ENCODE data around the gene NAA10. TPM values are rescaled to one million over a fixed set of nuclear protein-coding genes. Genes with fewer than 3 reads are reported as not detected.

The NAA10 gene
- total and polyA plus RNA-seq, 2 donors from 2014 or later: 79.3 to 120 TPM

DNA sequence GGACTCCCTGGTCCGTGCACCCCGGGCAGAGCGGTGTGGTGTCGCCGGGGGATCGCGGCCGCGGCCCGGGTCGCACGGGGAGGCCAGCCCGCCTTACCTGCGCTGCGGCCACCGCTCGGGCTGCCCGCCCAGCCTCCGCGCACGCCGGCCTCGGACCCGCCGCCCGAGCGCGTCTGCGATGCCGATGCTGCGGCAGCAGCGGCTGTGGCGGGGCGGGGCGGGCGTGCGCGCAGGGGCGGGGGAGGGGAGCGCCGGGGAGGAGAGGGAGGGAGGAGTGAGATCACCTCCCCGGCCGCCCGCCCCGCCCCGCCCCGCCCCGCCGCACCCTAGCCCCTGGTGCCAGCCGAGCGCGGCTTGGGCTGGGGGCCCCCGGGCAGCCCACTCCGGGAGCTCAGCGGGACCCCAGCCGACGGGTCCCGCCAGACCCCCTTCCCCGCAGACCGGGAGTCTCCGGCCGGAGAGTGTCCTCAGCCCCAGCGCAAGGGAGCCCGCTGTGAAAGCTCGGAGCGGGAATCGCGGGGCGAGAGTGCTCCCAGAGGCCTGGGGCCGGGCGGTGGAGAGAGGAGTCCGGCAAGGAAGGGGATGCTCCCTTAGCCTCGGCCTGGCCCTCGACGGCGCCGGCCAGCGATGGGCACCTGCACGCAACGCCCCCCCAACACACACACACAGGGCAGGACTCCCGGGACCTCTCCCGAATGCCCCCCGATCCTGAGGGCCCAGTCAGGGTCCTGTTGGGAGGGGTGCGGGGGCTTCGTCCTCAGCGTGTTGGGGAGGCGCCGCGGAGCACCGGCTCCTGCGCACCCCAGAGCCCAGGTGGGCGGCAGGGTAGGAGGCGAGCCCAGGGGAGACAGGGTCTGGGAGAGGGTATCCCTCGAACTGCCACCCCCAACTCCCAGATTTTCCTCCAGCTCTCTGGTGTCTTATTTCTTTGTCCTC lies 48.6 kb downstream of the NAA10 start, which contains the start of gene L1CAM:
L1CAM (minus strand) TSS at position 206 of the 936 bp plus-strand sequence. CDS start 10,337 bp downstream, outside the sequence.
- no peak within 1 kb of the TSS for H3K9ac ChIP-seq (ENCODE audit: low read length in 3 of 3)
- peaks cover 8% of the 10 kb centered on the region for H3K27me3 ChIP-seq (ENCODE audit: control insufficient read depth, insufficient read depth, low read length)
- peaks cover 0 to 2% (median 0%) of the 10 kb centered on the region in 3 donors for H3K4me1 ChIP-seq (ENCODE audit: control insufficient read depth in 2 of 3, insufficient read depth in 2 of 3, low read depth in 1 of 3, low read length in 3 of 3)
- intact Hi-C loops (cut with DNase I): no loop called here
- no peaks in the 10 kb centered on the region for H3K9me3 ChIP-seq (ENCODE audit: control insufficient read depth in 2 of 3, insufficient read depth in 1 of 3, low read length in 3 of 3)
- H3K36me3 ChIP-seq (ENCODE audit: control insufficient read depth in 2 of 3, insufficient read depth in 3 of 3, low read length in 3 of 3): no peaks in the 10 kb centered on the region
- TF ChIP-seq, protein P1, sequence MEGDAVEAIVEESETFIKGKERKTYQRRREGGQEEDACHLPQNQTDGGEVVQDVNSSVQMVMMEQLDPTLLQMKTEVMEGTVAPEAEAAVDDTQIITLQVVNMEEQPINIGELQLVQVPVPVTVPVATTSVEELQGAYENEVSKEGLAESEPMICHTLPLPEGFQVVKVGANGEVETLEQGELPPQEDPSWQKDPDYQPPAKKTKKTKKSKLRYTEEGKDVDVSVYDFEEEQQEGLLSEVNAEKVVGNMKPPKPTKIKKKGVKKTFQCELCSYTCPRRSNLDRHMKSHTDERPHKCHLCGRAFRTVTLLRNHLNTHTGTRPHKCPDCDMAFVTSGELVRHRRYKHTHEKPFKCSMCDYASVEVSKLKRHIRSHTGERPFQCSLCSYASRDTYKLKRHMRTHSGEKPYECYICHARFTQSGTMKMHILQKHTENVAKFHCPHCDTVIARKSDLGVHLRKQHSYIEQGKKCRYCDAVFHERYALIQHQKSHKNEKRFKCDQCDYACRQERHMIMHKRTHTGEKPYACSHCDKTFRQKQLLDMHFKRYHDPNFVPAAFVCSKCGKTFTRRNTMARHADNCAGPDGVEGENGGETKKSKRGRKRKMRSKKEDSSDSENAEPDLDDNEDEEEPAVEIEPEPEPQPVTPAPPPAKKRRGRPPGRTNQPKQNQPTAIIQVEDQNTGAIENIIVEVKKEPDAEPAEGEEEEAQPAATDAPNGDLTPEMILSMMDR (IDR thresholded peaks at IDR 0.05; ENCODE audit: borderline replicate concordance, extremely low read depth, insufficient read depth): no peak
- peak within 1 kb of the TSS in 1 of 2 donors; percentile 47 for H3K27ac ChIP-seq (ENCODE audit: low read depth in 2 of 2, low read length in 2 of 2)
- FAIRE-seq (no peak), DNase-seq (peak in 2 of 5 donors; percentile 45 to 68)
- no peak within 1 kb of the TSS for H3K4me3 ChIP-seq (ENCODE audit: low read length in 3 of 3)

DNA sequence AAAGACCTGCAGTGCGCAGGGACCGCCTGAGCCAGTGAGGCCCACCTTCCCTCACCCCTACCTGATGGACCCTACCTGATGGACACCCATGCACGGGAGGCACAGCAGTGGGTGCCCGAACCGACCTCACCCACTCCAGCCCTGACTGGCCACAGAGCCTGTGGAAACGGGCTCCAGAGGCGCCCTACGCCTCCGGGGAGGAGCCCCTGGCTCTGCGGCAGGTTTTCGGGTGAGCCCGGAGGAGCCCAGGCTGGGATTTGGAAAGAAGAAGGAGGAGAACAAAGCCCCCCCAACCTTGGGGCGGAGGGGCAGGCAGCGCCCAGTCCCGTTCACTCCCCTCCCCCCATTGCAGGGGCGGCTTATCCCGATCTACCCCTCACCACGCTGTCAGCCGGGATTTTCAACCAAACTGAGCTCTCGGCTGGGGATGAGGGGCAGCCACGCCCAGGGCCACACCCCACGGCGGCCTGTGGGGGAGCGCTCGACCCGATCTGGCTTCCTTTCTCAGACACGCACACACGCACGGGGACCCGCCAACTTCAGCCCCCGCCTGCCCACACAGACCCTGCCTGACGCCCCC lies 49.5 kb downstream of the NAA10 start:
- Histone ChIP-seq H3K4me3 (ENCODE audit: low read length in 3 of 3) (no peak overlapping the region), H3K4me1 (ENCODE audit: control insufficient read depth in 2 of 3, insufficient read depth in 2 of 3, low read depth in 1 of 3, low read length in 3 of 3) (peaks cover 0 to 2% (median 0%) of the 10 kb centered on the region in 3 donors), H3K27ac (ENCODE audit: low read depth in 2 of 2, low read length in 2 of 2) (no peak overlapping the region), H3K9ac (ENCODE audit: low read length in 3 of 3) (no peak overlapping the region), H3K36me3 (ENCODE audit: control insufficient read depth in 2 of 3, insufficient read depth in 3 of 3, low read length in 3 of 3) (no peaks in the 10 kb centered on the region), H3K27me3 (ENCODE audit: control insufficient read depth, insufficient read depth, low read length) (peaks cover 8% of the 10 kb centered on the region), H3K9me3 (ENCODE audit: control insufficient read depth in 2 of 3, insufficient read depth in 1 of 3, low read length in 3 of 3) (no peaks in the 10 kb centered on the region)
- intact Hi-C loops (cut with DNase I): no loop called here
- FAIRE-seq (no peak), DNase-seq (peak in 1 of 5 donors; percentile 67)
- TF ChIP-seq, protein P1 (IDR thresholded peaks at IDR 0.05; ENCODE audit: borderline replicate concordance, extremely low read depth, insufficient read depth): no peak

DNA sequence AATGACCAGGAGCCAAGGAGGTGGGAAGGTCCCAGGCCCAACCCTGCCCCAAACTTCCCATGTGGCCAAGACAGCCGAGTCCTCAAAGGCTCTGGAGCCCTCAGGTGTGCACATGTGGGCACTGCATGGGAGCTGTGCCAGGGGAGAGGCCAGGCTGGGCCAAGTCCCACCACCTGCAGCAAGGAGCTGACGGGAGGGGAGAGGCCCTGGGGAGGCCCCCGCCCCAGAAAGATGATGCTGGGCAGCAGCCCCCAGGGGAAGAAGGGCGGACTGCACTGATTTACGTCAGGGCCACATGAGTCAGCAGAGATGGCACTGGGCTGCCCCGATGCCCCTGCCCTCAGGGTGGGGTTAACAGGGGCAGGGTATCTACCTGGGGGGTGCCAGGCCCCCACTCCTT lies 50.2 kb downstream of the NAA10 start:
- DNase-seq (peak in 1 of 5 donors; percentile 53), FAIRE-seq (no peak)
- H3K36me3 ChIP-seq (ENCODE audit: control insufficient read depth in 2 of 3, insufficient read depth in 3 of 3, low read length in 3 of 3): no peaks in the 10 kb centered on the region
- TF ChIP-seq, protein P1 (IDR thresholded peaks at IDR 0.05; ENCODE audit: borderline replicate concordance, extremely low read depth, insufficient read depth): no peak
- H3K9me3 ChIP-seq (ENCODE audit: control insufficient read depth in 2 of 3, insufficient read depth in 1 of 3, low read length in 3 of 3): no peaks in the 10 kb centered on the region
- no peak overlapping the region for H3K9ac ChIP-seq (ENCODE audit: low read length in 3 of 3)
- intact Hi-C loops (cut with DNase I): no loop called here
- peaks cover 0 to 2% (median 0%) of the 10 kb centered on the region in 3 donors for H3K4me1 ChIP-seq (ENCODE audit: control insufficient read depth in 2 of 3, insufficient read depth in 2 of 3, low read depth in 1 of 3, low read length in 3 of 3)
- H3K4me3 ChIP-seq (ENCODE audit: low read length in 3 of 3): no peak overlapping the region
- peaks cover 10% of the 10 kb centered on the region for H3K27me3 ChIP-seq (ENCODE audit: control insufficient read depth, insufficient read depth, low read length)
- no peak overlapping the region for H3K27ac ChIP-seq (ENCODE audit: low read depth in 2 of 2, low read length in 2 of 2)

Data from kidney (tissue), 14 donors.